NCI-H345 (cell line): ENCODE measurements around the gene KRT2.

Experiments used
- DNase-seq: peaks from one replicate; lab custom pipeline; 2025; lab: John Stamatoyannopoulos, UW

KRT2 gene

GRCh38 chr12:52615208-52615868, 36.7 kb downstream of the KRT2 start:
- no peak for DNase-seq

GRCh38 chr12:52614381-52615207, 37.4 kb downstream of the KRT2 start:
- no peak for DNase-seq

DNA sequence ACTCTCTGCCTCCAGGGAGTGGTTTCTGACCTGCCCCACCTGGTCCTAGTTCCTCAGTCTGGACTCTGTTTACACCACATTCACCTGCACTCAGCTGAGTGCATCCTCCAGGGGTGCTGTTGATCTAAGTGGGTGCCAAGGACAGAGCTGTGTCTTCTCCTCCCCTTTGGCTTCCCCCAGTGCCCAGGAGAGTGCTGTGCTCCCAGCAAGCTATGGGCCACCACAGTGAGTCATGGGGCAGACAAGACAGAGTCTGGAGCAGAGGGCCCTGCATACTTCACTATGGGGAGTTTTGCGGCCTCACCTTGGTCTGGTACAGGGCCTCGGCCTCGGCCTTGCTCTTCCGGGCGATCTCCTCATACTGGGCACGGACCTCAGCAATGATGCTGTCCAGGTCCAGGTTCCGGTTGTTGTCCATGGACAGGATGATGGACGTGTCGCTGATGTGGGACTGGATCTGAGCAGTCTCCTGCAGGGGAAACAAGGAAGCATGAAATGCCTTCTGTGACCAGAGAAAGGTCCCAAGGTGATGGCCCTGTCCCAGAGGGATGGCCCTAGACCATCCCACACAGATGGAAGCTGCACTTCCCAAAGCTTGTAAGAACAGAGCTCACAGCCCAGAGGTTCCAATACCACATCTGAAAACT, 38.5 kb downstream of the KRT2 start:
- no peak for DNase-seq

- no peak for DNase-seq
These were observed 39.3 kb downstream of the KRT2 start for GRCh38 chr12:52612431-52613383.

DNA sequence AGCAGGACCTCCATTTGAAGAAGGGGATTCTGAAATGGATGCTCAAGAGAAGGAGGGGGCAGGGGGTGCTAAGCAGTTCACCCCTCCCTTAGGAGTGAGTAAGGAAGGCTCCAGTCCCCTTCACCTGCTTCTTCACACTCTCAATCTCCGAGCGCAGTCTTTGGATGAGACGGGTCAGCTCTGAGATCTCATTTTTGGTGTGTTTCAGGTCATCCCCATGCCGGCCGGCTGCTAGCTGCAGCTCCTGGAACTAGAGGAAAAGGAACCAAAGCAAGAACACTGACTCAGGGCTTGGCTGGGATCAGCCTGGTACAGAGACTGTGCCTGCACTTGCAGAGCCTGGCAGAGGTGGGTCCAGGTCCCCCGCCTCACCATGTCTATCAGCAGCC, 40.9 kb downstream of the KRT2 start:
- no peak for DNase-seq

GRCh38 chr12:52608826-52609630, 43.0 kb downstream of the KRT2 start:
- DNase-seq: no peak

DNA sequence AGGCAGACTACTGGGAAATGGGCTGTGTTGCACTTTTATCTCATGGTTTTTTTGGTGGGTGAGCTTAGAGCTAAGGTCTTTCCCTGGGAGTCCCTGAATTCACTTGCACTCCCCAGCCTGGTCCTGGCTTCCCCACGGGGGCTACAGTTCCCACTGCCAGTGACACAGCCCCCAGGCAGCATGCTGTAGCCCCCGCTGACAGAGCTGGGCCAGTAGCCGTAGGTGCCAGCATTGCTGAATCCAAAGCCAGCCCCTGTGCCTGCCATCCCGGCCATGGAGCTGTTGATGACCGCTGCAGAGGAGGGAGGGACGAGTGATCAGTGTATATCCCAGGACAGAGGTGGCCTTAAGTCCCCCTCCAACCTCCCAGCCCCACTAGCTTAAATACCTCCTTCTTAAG, 43.9 kb downstream of the KRT2 start:
- DNase-seq: no peak

DNA sequence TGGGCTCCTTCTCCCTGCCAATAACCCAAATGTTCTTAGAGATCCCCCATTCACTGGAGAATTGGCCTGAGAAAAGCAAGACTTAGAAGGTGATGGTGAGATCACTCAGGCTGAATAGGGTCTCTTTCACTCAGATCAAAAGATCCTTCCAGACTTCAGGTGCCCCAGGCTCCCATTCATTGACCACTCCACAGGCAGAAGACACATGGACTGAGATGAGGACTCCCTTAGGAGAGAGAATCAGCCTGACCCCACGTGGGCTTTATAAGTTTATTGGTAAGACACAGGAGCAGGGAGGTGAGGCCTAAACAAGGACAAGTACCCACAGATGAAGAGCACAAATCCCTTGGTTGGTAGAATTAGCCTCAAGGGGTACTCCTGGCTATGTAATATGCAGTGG, 44.7 kb downstream of the KRT2 start:
- DNase-seq: no peak

DNA sequence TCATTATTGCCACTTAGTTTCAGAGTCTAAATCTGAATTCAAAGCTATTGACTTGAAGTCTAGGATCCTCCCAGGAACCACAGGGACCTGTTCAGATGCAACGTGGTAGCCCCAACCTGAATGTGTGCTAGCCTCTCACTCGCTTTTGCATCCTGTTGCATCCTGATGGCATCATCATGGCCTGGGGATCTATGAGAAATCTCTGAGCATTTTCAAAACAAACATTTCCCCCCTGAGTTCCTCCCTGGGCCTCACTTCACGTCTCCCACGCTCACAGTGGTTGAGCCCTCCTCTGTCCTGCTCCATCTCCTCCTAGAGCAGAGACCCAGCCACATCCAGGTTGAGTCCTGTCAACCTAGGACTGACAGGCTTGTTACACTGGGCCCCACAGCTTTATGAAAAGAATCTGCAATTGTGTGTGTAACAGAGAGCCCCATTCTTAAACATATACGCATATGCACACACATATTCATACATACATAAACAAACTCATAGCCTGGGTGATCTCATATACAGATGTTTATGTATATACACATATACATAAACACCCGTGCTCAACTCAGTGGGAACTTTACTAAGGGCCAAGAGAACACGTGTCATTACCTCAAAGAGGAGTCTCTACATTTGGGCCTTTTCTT, 45.3 kb downstream of the KRT2 start:
- DNase-seq: no peak

- no peak for DNase-seq
These were observed 45.9 kb downstream of the KRT2 start for GRCh38 chr12:52606096-52606495.

GRCh38 chr12:52605542-52605941, 46.5 kb downstream of the KRT2 start:
- no peak for DNase-seq

- no peak for DNase-seq
These were observed 47.2 kb downstream of the KRT2 start for GRCh38 chr12:52604859-52605258.

GRCh38 chr12:52603314-52603713, 48.7 kb downstream of the KRT2 start:
- no peak for DNase-seq

- DNase-seq: no peak
These were observed 49.5 kb downstream of the KRT2 start for GRCh38 chr12:52602552-52602951.

DNA sequence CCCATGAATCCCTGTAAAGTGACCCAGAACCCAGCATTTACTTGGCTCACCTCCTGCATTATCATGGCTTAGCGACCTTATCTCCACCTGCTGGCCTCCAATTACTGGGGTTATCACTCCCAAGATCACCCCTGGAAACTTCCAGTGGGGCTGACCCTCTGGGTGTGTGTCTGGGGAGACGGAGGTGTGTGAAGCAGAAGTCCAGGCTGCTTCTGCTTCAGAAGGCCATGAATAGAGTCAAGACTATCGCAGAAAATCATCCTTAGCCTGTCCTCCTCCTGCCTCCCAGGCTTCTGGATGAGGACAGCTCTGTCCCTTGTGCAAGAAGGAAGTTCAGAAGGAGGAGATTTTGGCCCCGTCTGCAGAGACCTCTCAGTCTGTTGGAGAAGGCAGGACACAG, 50.3 kb downstream of the KRT2 start:
- no peak for DNase-seq

GRCh38 chr12:52600941-52601481, 51.0 kb downstream of the KRT2 start, which contains the start of gene KRT72:
TSS of gene KRT72 (minus strand) at chr12:52601463. CDS start at chr12:52601452, 11 bp downstream.
- DNase-seq: no peak

DNA sequence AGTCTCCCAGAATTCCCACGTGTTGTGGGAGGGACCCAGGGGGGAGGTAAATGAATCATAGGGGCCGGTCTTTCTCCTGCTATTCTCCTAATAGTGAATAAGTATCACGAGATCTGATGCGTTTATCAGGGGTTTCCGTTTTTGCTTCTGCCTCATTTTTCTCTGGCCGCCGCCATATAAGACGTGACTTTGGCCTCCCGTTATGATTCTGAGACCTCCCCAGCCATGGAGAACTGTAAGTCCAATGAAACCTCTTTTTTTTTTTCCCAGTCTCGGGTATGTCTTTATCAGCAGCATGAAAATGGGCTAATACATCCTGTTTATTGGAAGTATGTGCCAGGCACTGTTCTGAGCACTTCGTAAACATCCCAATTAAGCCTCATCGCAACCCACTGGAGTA, 51.5 kb downstream of the KRT2 start:
- DNase-seq: no peak

- DNase-seq: no peak
These were observed 51.9 kb downstream of the KRT2 start for GRCh38 chr12:52600071-52600470.

DNA sequence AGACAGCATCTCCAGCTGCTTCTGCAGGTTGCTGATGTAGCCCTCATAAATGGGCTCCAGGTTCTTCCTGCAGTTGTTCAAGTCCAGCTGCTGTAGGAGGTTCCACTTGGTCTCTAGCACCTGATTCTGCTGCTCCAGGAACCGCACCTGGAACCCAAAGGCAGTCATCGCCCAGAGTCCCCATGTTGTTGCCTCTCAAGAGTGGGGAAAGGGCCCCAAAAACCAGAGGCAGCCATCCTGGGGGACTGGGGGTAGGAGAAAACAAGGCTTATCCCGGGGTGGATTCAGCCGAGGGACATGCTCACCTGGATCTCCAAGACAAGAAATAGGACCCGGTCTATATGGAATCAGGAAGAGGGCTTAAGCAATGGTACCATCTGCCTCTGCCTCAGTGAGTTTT, 53.0 kb downstream of the KRT2 start:
- no peak for DNase-seq
